HG02840 (cell line): ENCODE data around the gene PRX.
A peak's percentile ranks its signal among the peaks of the same experiment; 100 is the strongest.
"Not testable (repeated sequence)": the region's sequence is repeated elsewhere in the genome, so short reads cannot be mapped to it uniquely, and the experiment has no call there.

ENCODE experiments used
- ATAC-seq: cut with Tn5 transposase; IDR thresholded peaks from one replicate; pipeline ENCODE4 v1.9.1; 2021; ENCODE audit warnings: mild to moderate bottlenecking, moderate library complexity, moderate number of reproducible peaks; ENCODE audit not compliant: unreplicated experiment, low FRiP score

The PRX gene

GRCh38 chr19:40418040-40418439, 4.9 kb upstream of the PRX start:
- no peak for ATAC-seq

- no peak for ATAC-seq
Observed at GRCh38 chr19:40417643-40417981, 4.4 kb upstream of the PRX start.

GRCh38 chr19:40416918-40417642, 3.9 kb upstream of the PRX start:
- ATAC-seq: no peak

- ATAC-seq: no peak
Observed at GRCh38 chr19:40415768-40416167, 2.6 kb upstream of the PRX start.

- no peak for ATAC-seq
Observed at GRCh38 chr19:40414542-40415535, 1.7 kb upstream of the PRX start.

- ATAC-seq: no peak
Observed at GRCh38 chr19:40412866-40413265, 312 bp downstream of the PRX start.

- ATAC-seq: no peak
Observed at GRCh38 chr19:40411958-40412499, 1.1 kb downstream of the PRX start.

GRCh38 chr19:40411125-40411842, 1.9 kb downstream of the PRX start:
- no peak for ATAC-seq

GRCh38 chr19:40410030-40410389, 3.2 kb downstream of the PRX start:
- no peak for ATAC-seq

GRCh38 chr19:40408598-40408925, 4.6 kb downstream of the PRX start:
- ATAC-seq: not testable (repeated sequence)

GRCh38 chr19:40407714-40408597, 5.2 kb downstream of the PRX start:
- ATAC-seq: no peak

- peak; percentile 55 for ATAC-seq
Observed at GRCh38 chr19:40403262-40403984, 9.8 kb downstream of the PRX start.

GRCh38 chr19:40400559-40400958, 12.6 kb downstream of the PRX start:
- no peak for ATAC-seq

GRCh38 chr19:40398417-40399131, 14.6 kb downstream of the PRX start:
- ATAC-seq: no peak

GRCh38 chr19:40397568-40397906, 15.6 kb downstream of the PRX start:
- no peak for ATAC-seq

GRCh38 chr19:40396886-40397567, 16.2 kb downstream of the PRX start:
- no peak for ATAC-seq

GRCh38 chr19:40395956-40396355, 17.2 kb downstream of the PRX start:
- no peak for ATAC-seq

- no peak for ATAC-seq
Observed at GRCh38 chr19:40394816-40395210, 18.4 kb downstream of the PRX start.
